Prostate gland (tissue), 2 donors: ENCODE data around the gene TBC1D14. TPM values are rescaled to one million over a fixed set of nuclear protein-coding genes. Genes with fewer than 3 reads are reported as not detected.
A peak's percentile ranks its signal among the peaks of the same experiment; 100 is the strongest.

Experiments used
- DNase-seq: peaks from one replicate; pipeline ENCODE4 v3.0.0-alpha.2; 2019; ENCODE audit warnings: low spot score
- H3K27ac ChIP-seq, 2 donors: fragments of 200-600 bp; sonication (generic); 2 replicates each; pipeline ENCODE4 v1.5.1; 2017 to 2019
- H3K27me3 ChIP-seq: fragments of 200-600 bp; sonication (generic); replicated peaks from 2 replicates; pipeline ENCODE4 v1.5.1; 2019; ENCODE audit not compliant: insufficient read depth
- H3K36me3 ChIP-seq, 2 donors: fragments of 200-600 bp; sonication (generic); 1 replicate in 1 of 2; 2 replicates in 1 of 2; pipeline versions ENCODE4 v1.5.1 to v1.8.1; 2017 to 2019
- H3K4me1 ChIP-seq: fragments of 200-600 bp; sonication (generic); replicated peaks from 2 replicates; pipeline ENCODE4 v1.5.1; 2019
- H3K4me3 ChIP-seq, 2 donors: fragments of 200-600 bp; sonication (generic); 2 replicates each; pipeline ENCODE4 v1.5.1; 2017 to 2019
- H3K9me3 ChIP-seq: fragments of 200-600 bp; sonication (generic); 2 replicates; pipeline ENCODE4 v1.5.1; 2017
- CTCF ChIP-seq, 4 experiments: fragments of 200-600 bp in 2 of 4; fragments of 450-650 bp in 2 of 4; sonication (generic) in 2 of 4; IDR thresholded peaks; 1 replicate in 3 of 4; 2 replicates in 1 of 4; pipeline ENCODE4 v1.5.1; 2016 to 2019; ENCODE audit warnings: antibody characterized with exemption in 4 of 4, mild to moderate bottlenecking in 2 of 4, moderate library complexity in 2 of 4
- POLR2A ChIP-seq: fragments of 450-650 bp; IDR thresholded peaks from one replicate; pipeline ENCODE4 v1.6.1; 2016; ENCODE audit warnings: antibody characterized with exemption, mild to moderate bottlenecking
- POLR2AphosphoS5 ChIP-seq: sonication (generic); formaldehyde crosslinking; IDR thresholded peaks from one replicate; pipeline ENCODE4 v1.6.1; 2017; ENCODE audit warnings: antibody characterized with exemption
- WGBS: methylation state at CpG from one replicate; pipeline ENCODE4 v1.1.5; 2018; 5-methylcytosine and 5-hydroxymethylcytosine counted together
- intact Hi-C: fragments of 100-400 bp; cut with DNase I; formaldehyde crosslinking; loops from one replicate; pipeline ENCODE4 v1.14.2; 2022
- total RNA-seq, 2 donors: library from RNA; depleted of rRNA; stranded (reverse); fragments of >200 nt; gene quantifications; one replicate each; pipeline ENCODE4 v1.1.0, GENCODE V29; 2016

TBC1D14 gene
- total RNA-seq, 2 donors from 2014 or later = 56.2 to 90.5 TPM

- H3K4me1 ChIP-seq = peaks cover 28% of the 10 kb centered on the region
- peak; percentile 20 for DNase-seq
- intact Hi-C loops = loop anchor here (5.0 to 10.0 kb wide), 2 partner anchors 55 to 257 kb away; partner anchors contain the start of gene KIAA0232
- peak overlapping the region; percentile 60 to 73 for H3K4me3 ChIP-seq
- H3K9me3 ChIP-seq = no peaks in the 10 kb centered on the region
- no peaks in the 10 kb centered on the region for H3K36me3 ChIP-seq
- no peaks in the 10 kb centered on the region for H3K27me3 ChIP-seq
- no peak for TF ChIP-seq POLR2AphosphoS5
- no peak for TF ChIP-seq CTCF (IDR thresholded peaks at IDR 0.05)
- no peak for TF ChIP-seq POLR2A
- peak overlapping the region; percentile 65 to 71 for H3K27ac ChIP-seq
- WGBS = 13% methylated on average over 42 of the region's 42 CpGs
Observed at GRCh38 chr4:7041801-7042502, 132.3 kb downstream of the TBC1D14 start.

- no peaks in the 10 kb centered on the region for H3K27me3 ChIP-seq
- H3K4me1 ChIP-seq = peaks cover 28% of the 10 kb centered on the region
- peak overlapping the region; percentile 60 to 73 for H3K4me3 ChIP-seq
- TF ChIP-seq POLR2A (peak; percentile 49), POLR2AphosphoS5 (peak; percentile 86), CTCF (IDR thresholded peaks at IDR 0.05) (peak; percentile 24 to 90 (median 63))
- peak; percentile 97 for DNase-seq
- H3K36me3 ChIP-seq = no peaks in the 10 kb centered on the region
- H3K27ac ChIP-seq = peak overlapping the region; percentile 65 to 71
- under 1% methylated on average over 75 of the region's 90 CpGs for WGBS
- intact Hi-C loops = loop anchor here (5.0 to 10.0 kb wide), 2 partner anchors 55 to 258 kb away; partner anchors contain the start of gene KIAA0232
- H3K9me3 ChIP-seq = no peaks in the 10 kb centered on the region
Observed at GRCh38 chr4:7042503-7043283, 133.1 kb downstream of the TBC1D14 start.

GRCh38 chr4:7043284-7044136 lies 133.9 kb downstream of the TBC1D14 start, which contains the start of gene TADA2B:
TADA2B (plus strand) TSS chr4:7043372; CDS start chr4:7043580, 208 bp downstream.
- Histone ChIP-seq H3K36me3 (no peaks in the 10 kb centered on the region), H3K4me1 (peaks cover 28% of the 10 kb centered on the region), H3K27me3 (no peaks in the 10 kb centered on the region), H3K4me3 (peak within 1 kb of the TSS; percentile 82 to 95), H3K9me3 (no peaks in the 10 kb centered on the region), H3K27ac (peak within 1 kb of the TSS; percentile 86 to 91)
- 1% methylated on average over 57 of the region's 119 CpGs for WGBS
- intact Hi-C loops = loop anchor here (1.0 to 10.0 kb wide), 3 partner anchors 24 to 259 kb away; partner anchors contain the start of gene KIAA0232
- DNase-seq = peak; percentile 12
- TF ChIP-seq CTCF (IDR thresholded peaks at IDR 0.05) (no peak), POLR2A (peak; percentile 31), POLR2AphosphoS5 (no peak)

GRCh38 chr4:7044137-7044930 lies 134.7 kb downstream of the TBC1D14 start:
- Histone ChIP-seq H3K27me3 (no peaks in the 10 kb centered on the region), H3K4me3 (peak overlapping the region; percentile 82 to 95), H3K9me3 (no peaks in the 10 kb centered on the region), H3K4me1 (peaks cover 28% of the 10 kb centered on the region), H3K36me3 (no peaks in the 10 kb centered on the region), H3K27ac (peak overlapping the region; percentile 86 to 91)
- intact Hi-C loops = loop anchor here (1.0 to 10.0 kb wide), 3 partner anchors 23 to 260 kb away; partner anchors contain the start of gene KIAA0232
- TF ChIP-seq POLR2A (no peak), CTCF (IDR thresholded peaks at IDR 0.05) (no peak), POLR2AphosphoS5 (no peak)
- WGBS = 11% methylated on average over 29 of the region's 29 CpGs
- DNase-seq = no peak
